Trophoblast cell (in vitro differentiated cells and primary cell): ENCODE data around the gene APOBEC4.
"Not testable (repeated sequence)": the region's sequence is repeated elsewhere in the genome, so short reads cannot be mapped to it uniquely, and the experiment has no call there.

Source experiments
- DNase-seq, 2 donors: peaks; one replicate each; pipeline ENCODE4 v3.0.0-alpha.2; 2016
- H2AFZ ChIP-seq: 2 replicates; pipeline ENCODE4 v1.6.1; 2013; ENCODE audit warnings: low read length, moderate library complexity, mild to moderate bottlenecking; ENCODE audit not compliant: insufficient read depth, poor library complexity
- H2AK5ac ChIP-seq: 2 replicates; pipeline ENCODE4 v1.6.1; 2013; ENCODE audit warnings: mild to moderate bottlenecking, low read length
- H2BK120ac ChIP-seq: 2 replicates; pipeline ENCODE4 v1.6.1; 2013; ENCODE audit warnings: low read length, mild to moderate bottlenecking, moderate library complexity; ENCODE audit not compliant: insufficient read depth, poor library complexity
- H2BK12ac ChIP-seq: 2 replicates; pipeline ENCODE4 v1.6.1; 2013; ENCODE audit warnings: mild to moderate bottlenecking, low read length, moderate library complexity
- H2BK5ac ChIP-seq: 2 replicates; pipeline ENCODE4 v1.6.1; 2013; ENCODE audit warnings: low read length, low read depth, moderate library complexity, mild to moderate bottlenecking; ENCODE audit not compliant: poor library complexity
- H3K14ac ChIP-seq: 2 replicates; pipeline ENCODE4 v1.6.1; 2013; ENCODE audit warnings: mild to moderate bottlenecking, low read length
- H3K18ac ChIP-seq: 2 replicates; pipeline ENCODE4 v1.6.1; 2013; ENCODE audit warnings: mild to moderate bottlenecking, low read length
- H3K23ac ChIP-seq: 2 replicates; pipeline ENCODE4 v1.6.1; 2013; ENCODE audit warnings: low read length
- H3K27ac ChIP-seq: 2 replicates; pipeline ENCODE4 v1.5.1; 2013; ENCODE audit warnings: low read depth, mild to moderate bottlenecking, inconsistent platforms, low read length, moderate library complexity
- H3K27me3 ChIP-seq: 2 replicates; pipeline ENCODE4 v1.6.1; 2013; ENCODE audit warnings: inconsistent platforms, mild to moderate bottlenecking, low read length, moderate library complexity; ENCODE audit not compliant: insufficient read depth
- H3K36me3 ChIP-seq, 2 experiments: 1 replicate in 1 of 2; 2 replicates in 1 of 2; pipeline ENCODE4 v1.6.1; 2013; ENCODE audit warnings: low read length in 2 of 2, mild to moderate bottlenecking in 2 of 2, moderate library complexity in 1 of 2; ENCODE audit not compliant: insufficient read depth in 2 of 2, control insufficient read depth in 1 of 2
- H3K4ac ChIP-seq: 2 replicates; pipeline ENCODE4 v1.6.1; 2013; ENCODE audit warnings: low read depth, mild to moderate bottlenecking, low read length, moderate library complexity
- H3K4me1 ChIP-seq, 2 experiments: 1 replicate in 1 of 2; 2 replicates in 1 of 2; pipeline ENCODE4 v1.6.1; 2013; ENCODE audit warnings: low read length in 2 of 2, mild to moderate bottlenecking in 2 of 2, moderate library complexity in 1 of 2; ENCODE audit not compliant: insufficient read depth in 2 of 2, control insufficient read depth in 1 of 2
- H3K4me2 ChIP-seq: 2 replicates; pipeline ENCODE4 v1.6.1; 2013; ENCODE audit warnings: inconsistent platforms, mild to moderate bottlenecking, low read length, moderate library complexity
- H3K4me3 ChIP-seq: 2 replicates; pipeline ENCODE4 v1.5.1; 2013; ENCODE audit warnings: mild to moderate bottlenecking, low read depth, low read length, inconsistent platforms
- H3K79me1 ChIP-seq: one replicate; pipeline ENCODE4 v1.6.1; 2013; ENCODE audit warnings: low read length
- H3K79me2 ChIP-seq: 2 replicates; pipeline ENCODE4 v1.6.1; 2013; ENCODE audit warnings: low read length, mild to moderate bottlenecking; ENCODE audit not compliant: control insufficient read depth, insufficient read depth, poor library complexity
- H3K9ac ChIP-seq: 2 replicates; pipeline ENCODE4 v1.6.1; 2013; ENCODE audit warnings: mild to moderate bottlenecking, low read length
- H3K9me3 ChIP-seq: 2 replicates; pipeline ENCODE4 v1.6.1; 2013; ENCODE audit warnings: low read depth, mild to moderate bottlenecking, control low read depth, inconsistent platforms, low read length; ENCODE audit not compliant: insufficient read depth
- H4K12ac ChIP-seq: 2 replicates; pipeline ENCODE4 v1.6.1; 2013; ENCODE audit warnings: low read depth, mild to moderate bottlenecking, low read length, moderate library complexity
- H4K8ac ChIP-seq: 2 replicates; pipeline ENCODE4 v1.6.1; 2013; ENCODE audit warnings: low read depth, mild to moderate bottlenecking, low read length, moderate library complexity
- H4K91ac ChIP-seq: one replicate; pipeline ENCODE4 v1.6.1; 2013; ENCODE audit warnings: low read depth, mild to moderate bottlenecking, low read length, moderate library complexity
- WGBS: extraction: QIAGEN DNeasy Blood & Tissue Kit; methylation state at CpG from one replicate; pipeline ENCODE4 v1.1.7; 2013; ENCODE audit warnings: missing lambda C conversion rate; ENCODE audit not compliant: insufficient read length, insufficient coverage; ENCODE audit errors: extremely low coverage; 5-methylcytosine and 5-hydroxymethylcytosine counted together

Gene APOBEC4

DNA sequence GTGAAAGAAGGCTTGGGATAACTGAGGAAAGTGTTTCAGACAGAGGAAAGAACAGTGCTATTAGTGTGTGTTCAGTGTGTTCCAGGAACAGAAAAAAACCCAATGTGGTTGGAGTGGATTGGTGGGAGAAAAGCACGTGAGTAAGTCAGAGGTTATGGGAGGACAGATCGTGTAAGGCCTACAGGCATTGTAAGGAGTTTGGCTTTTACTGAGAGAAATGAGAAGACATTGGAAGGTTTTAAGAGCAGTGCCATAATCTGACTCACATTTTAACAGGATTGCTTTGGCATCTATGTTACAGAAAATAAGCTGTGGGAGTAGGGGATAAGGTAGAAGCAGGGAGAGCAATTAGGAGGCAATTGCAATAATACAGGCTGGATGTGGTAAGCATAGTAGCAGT, 22.4 kb downstream of the APOBEC4 start:
- no CpG with 5 or more reads among the region's 2 CpGs for WGBS
- Histone ChIP-seq H4K8ac (no peak overlapping the region), H2BK12ac (no peak overlapping the region), H3K27ac (no peak overlapping the region), H4K91ac (no peak overlapping the region), H2BK120ac (no peak overlapping the region), H3K18ac (no peak overlapping the region), H3K79me1 (peaks cover 9% of the 10 kb centered on the region), H3K14ac (no peak overlapping the region), H3K9me3 (no peaks in the 10 kb centered on the region), H3K9ac (no peak overlapping the region), H3K4me3 (no peak overlapping the region), H3K36me3 (peaks cover 3 to 12% of the 10 kb centered on the region in 2 experiments), H3K79me2 (peaks cover 7% of the 10 kb centered on the region), H3K27me3 (no peaks in the 10 kb centered on the region), H4K12ac (no peak overlapping the region), H3K4ac (no peak overlapping the region), H3K23ac (no peak overlapping the region), H2AK5ac (no peak overlapping the region), H3K4me2 (no peak overlapping the region), H2BK5ac (no peak overlapping the region), H2AFZ (no peak overlapping the region), H3K4me1 (no peaks in the 10 kb centered on the region)
- DNase-seq: no peak

DNA sequence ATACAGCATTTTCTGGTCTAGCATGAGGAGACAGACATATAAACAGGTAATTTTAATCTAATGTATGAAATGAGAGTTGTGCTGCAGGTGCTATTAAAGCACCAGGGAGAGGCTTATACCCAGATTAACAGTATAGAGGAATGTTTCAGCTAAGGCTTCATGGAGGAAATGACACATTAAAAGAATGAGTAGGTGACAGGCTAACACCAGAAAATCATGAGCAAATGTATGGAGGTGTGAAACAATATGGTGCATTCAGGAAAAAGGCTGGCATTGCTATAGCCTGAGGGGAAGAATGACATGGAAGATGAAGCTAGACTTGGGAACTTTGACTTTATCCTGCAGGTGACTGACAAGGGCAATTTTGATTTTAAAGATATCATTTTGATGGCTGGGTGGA, 24.6 kb downstream of the APOBEC4 start:
- Histone ChIP-seq H2BK12ac (no peak overlapping the region), H3K4me3 (no peak overlapping the region), H2BK120ac (no peak overlapping the region), H3K27ac (no peak overlapping the region), H3K18ac (no peak overlapping the region), H3K4me1 (no peaks in the 10 kb centered on the region), H3K79me1 (no peaks in the 10 kb centered on the region), H3K9me3 (no peaks in the 10 kb centered on the region), H3K9ac (no peak overlapping the region), H3K14ac (no peak overlapping the region), H3K79me2 (no peaks in the 10 kb centered on the region), H4K12ac (no peak overlapping the region), H4K8ac (no peak overlapping the region), H3K27me3 (no peaks in the 10 kb centered on the region), H3K36me3 (peaks cover 5 to 14% of the 10 kb centered on the region in 2 experiments), H2AK5ac (no peak overlapping the region), H3K4ac (no peak overlapping the region), H3K23ac (no peak overlapping the region), H2AFZ (no peak overlapping the region), H3K4me2 (no peak overlapping the region), H4K91ac (no peak overlapping the region), H2BK5ac (no peak overlapping the region)
- DNase-seq: no peak

DNA sequence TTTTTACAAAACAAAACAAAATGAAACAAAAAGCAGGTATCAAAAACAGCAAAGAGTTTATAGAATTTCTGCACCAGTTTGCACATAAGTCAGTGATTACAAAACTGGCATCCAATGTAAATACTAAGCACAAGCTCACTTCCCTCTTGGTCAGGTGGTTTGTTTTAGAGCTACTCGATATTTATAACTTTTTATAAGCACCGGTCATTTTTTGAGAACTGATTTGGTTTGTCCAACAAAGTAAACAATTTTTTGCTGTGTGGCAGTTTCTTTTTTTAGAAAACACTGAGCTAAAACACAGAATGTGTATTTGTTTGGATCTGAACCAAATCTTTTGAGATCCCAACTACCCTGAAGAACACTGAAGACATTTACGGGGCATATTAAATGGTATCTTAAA, 26.9 kb downstream of the APOBEC4 start:
- H3K14ac ChIP-seq, DNase-seq, H3K4me3 ChIP-seq, H4K8ac ChIP-seq, H2AK5ac ChIP-seq, H2AFZ ChIP-seq, H3K27ac ChIP-seq, H4K91ac ChIP-seq, H3K79me2 ChIP-seq, H3K18ac ChIP-seq, H2BK12ac ChIP-seq, H3K9me3 ChIP-seq, H3K4ac ChIP-seq, H3K79me1 ChIP-seq, H3K4me1 ChIP-seq, H3K9ac ChIP-seq, H2BK5ac ChIP-seq, H3K23ac ChIP-seq, H2BK120ac ChIP-seq, H3K27me3 ChIP-seq, H3K4me2 ChIP-seq, H4K12ac ChIP-seq: not testable (repeated sequence)
- H3K36me3 ChIP-seq: peaks cover 4 to 14% of the 10 kb centered on the region in 2 experiments
- WGBS: no CpG with 5 or more reads among the region's 3 CpGs

DNA sequence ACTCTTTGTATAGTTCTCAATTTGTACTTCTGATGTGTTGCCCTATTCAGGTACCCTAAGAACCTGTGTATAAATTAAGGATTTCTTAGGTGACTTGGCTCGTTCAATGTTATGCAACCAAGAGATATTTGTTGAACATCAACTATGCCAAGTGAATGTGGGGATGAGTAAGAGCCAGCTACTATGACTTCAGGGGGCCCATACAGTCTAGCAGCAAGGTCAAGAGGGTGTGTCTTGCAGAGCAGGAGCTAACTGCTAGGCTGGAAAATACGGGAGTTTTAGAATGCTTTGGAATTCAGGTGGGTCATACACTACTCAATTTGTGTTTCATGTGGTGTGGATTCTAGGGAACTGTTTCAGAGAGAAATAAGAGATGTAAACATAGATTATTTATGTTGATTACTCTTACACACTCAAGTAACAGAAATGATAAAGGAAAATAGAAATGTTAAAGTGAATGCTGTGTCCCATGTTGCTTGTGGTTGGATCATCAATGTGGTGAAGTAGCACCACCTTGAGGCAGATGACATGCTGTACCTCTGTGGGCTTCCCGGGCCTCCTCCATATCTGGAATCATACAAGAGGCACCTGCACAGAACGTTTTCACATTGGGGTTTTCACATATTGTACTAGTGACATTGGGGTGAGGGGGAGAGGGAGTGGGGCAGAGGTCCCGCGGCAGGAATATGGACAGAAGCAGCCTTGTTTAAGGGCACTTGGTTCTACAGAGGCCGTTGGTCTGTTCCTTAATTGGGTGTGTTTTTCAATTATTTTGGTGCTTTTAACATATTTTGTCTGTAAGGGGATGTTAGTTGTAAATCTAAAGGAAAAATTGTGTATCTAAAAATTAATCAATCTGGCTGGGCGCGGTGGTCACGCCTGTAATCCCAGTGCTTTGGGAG, 30.0 kb downstream of the APOBEC4 start:
- no peak overlapping the region for H4K12ac ChIP-seq
- no peaks in the 10 kb centered on the region for H3K79me2 ChIP-seq
- H3K36me3 ChIP-seq: peaks cover 4 to 5% of the 10 kb centered on the region in 2 experiments
- H4K91ac ChIP-seq: no peak overlapping the region
- no peak overlapping the region for H4K8ac ChIP-seq
- no peaks in the 10 kb centered on the region for H3K27me3 ChIP-seq
- no CpG with 5 or more reads among the region's 10 CpGs for WGBS
- DNase-seq: peak; percentile 59 to 70
- no peaks in the 10 kb centered on the region for H3K79me1 ChIP-seq
- H2AK5ac ChIP-seq: no peak overlapping the region
- no peak overlapping the region for H3K4ac ChIP-seq
- no peak overlapping the region for H3K9ac ChIP-seq
- H2BK12ac ChIP-seq: no peak overlapping the region
- H3K9me3 ChIP-seq: no peaks in the 10 kb centered on the region
- H2BK120ac ChIP-seq: no peak overlapping the region
- no peak overlapping the region for H3K27ac ChIP-seq
- H3K18ac ChIP-seq: no peak overlapping the region
- H2AFZ ChIP-seq: no peak overlapping the region
- H3K4me3 ChIP-seq: no peak overlapping the region
- H3K4me2 ChIP-seq: no peak overlapping the region
- no peak overlapping the region for H3K23ac ChIP-seq
- H2BK5ac ChIP-seq: no peak overlapping the region
- no peaks in the 10 kb centered on the region for H3K4me1 ChIP-seq
- H3K14ac ChIP-seq: no peak overlapping the region
